Fibroblast of peridontal ligament (primary cell): Measurements from ENCODE around the gene TBXA2R.
"Not testable (repeated sequence)": the region's sequence is repeated elsewhere in the genome, so short reads cannot be mapped to it uniquely, and the experiment has no call there.

Experiments used
- DNase-seq: peaks from one replicate; pipeline ENCODE4 v3.0.0-alpha.2; 2010; ENCODE audit errors: extremely low read depth

The TBXA2R gene

DNA sequence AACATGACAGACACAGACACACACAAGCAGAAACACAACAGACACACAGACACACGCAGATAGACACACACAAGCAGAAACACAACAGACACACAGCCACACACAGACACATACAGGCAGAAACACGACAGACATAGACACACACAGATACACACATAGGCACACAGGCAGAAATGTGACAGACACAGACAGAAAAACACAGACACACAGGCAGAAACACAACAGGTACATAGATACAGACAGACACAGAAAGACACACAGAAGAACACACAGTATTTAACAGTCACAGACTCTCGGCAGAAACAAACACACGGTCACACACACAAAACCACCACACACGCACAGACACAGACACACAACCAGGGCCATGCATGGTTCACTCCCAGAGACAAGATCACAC is 905 bp downstream of the TBXA2R start:
- DNase-seq, result peak; percentile 7

DNA sequence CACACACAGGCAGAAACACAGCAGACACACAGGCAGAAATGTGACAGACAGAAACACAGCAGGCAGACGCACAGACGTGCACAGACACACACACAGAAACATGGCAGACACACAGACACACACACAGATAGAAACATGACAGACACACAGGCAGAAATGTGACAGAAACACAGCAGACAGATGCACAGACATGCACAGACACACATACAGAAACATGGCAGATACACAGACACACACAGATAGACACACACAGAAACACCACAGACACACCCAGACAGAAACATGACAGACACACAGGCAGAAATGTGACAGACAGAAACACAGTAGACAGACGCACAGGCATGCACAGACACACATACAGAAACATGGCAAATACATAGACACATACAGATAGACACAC is 1.3 kb downstream of the TBXA2R start:
- no peak for DNase-seq

DNA sequence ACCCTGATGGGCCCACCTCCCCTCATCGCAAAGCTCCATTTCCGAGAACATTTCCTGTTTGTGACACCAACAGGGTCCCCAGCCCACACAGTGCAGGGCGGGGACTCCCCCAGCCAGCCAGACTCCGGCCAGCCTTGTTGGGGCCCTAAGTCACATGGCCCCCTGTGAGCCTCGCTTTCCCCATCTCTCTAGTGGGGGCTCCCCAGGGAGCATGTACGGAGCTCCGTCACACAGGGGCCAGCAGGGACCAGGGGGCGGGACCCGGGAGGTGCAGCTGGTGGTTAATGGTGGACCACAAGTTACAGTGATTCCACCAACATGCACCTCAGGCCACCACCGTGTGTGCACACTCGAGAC is 1.7 kb downstream of the TBXA2R start:
- no peak for DNase-seq

DNA sequence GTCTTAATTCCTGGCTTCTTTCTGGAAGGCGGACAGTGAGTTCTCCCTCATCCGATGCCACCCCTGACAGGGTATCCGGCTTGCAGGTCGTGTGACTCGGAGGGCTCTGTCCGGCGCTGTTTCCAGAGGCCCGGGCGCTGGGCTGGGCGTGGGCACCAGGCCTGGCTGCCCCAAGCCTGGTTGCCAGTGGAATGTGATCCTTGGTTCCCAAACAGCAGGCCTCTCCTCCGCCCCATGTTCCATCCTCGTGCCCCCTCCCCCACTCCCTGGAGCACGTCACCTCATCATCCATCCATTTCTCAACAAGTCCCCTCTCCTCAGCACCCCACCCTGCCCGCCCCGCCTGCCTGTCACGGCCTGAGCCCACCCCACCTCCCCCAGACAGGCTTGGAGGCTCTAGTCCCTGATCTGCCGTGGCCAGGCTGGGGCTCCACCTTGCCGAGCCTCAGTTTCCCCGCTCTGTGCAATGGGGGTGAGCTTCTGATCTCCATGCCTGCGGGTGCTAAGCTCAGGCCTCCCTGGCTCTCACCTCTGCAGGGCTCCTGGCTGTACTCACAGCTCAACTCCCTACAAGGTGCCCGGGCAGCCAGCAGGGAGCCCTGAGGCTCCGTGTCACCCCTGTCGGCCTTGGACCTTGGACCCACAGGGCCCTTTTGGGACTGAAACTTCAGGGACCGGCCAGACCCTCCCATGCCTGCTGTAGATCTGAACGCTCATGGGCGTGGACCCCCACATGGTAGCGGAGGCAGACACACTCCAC is 2.3 kb downstream of the TBXA2R start:
- no peak for DNase-seq

DNA sequence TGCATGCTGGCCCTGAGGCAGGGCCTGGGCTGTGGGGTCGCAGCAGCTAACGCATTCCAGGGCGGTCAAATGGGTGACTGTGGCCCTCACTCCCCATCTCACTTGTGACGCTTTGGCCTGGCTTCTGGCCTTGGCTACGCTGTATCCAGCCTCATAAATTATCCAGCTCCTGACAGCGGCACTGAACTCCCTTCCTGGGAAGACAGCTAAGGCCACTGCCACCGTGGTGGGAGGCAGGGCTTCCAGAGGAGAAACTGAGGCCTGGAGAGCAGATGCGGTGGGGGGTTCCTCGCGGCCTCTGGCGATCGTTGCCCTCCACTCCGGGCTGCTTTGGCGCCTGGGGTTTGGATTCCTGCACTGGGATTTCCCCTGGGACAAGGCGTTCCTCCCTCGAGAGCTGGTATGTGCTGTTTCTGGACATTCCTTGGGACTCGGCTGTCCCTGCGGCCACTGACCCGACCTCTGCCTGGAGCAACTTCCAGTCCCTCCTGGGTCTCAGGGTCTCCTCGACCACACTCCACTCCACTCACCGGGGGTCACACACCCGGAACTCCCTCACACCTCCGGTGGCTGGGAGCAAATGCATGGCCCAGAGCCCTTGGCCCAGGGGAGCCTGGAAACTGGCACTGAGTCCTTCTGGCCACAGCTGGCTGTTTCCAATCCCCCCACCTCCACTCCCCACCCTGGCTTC is 3.4 kb downstream of the TBXA2R start:
- no peak for DNase-seq

DNA sequence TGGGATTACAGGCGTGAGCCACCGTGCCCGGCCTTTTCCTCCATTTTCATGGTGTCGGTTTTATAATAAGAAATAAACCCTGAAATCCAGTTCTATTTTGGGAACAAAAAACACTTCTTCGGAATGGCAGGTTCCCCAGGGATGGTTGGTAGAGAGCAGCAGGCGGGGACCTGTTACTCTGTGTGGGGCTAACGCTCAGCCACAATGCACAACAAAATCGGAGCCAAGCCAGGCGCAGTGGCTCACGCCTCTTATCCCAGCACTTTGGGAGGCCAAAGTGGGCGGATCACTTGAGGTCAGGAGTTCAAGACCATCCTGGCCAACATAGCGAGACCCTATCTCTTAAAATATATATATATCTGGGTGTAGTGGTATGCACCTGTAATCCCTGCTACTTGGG is 5.7 kb downstream of the TBXA2R start:
- DNase-seq, result no peak

DNA sequence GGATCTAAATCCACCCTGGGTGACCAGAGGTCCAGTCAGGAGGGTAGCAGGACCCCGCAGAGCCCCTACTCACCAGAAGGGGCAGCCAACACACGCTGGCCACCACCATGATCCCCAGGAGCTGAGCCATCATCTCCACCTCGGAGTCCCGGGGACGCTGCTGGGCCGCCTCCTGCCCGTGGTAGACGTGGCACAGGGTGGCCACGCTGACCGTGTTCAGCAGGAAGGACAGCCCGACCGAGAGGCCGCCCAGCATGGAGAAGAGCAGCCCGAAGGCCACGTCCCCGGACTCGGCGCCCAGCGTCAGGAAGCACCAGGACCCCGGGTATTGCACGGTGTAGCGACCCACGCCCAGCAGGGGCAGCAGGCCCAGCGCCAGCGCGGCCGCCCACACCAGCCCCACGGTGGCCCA is 6.9 kb downstream of the TBXA2R start:
- DNase-seq, result no peak

DNA sequence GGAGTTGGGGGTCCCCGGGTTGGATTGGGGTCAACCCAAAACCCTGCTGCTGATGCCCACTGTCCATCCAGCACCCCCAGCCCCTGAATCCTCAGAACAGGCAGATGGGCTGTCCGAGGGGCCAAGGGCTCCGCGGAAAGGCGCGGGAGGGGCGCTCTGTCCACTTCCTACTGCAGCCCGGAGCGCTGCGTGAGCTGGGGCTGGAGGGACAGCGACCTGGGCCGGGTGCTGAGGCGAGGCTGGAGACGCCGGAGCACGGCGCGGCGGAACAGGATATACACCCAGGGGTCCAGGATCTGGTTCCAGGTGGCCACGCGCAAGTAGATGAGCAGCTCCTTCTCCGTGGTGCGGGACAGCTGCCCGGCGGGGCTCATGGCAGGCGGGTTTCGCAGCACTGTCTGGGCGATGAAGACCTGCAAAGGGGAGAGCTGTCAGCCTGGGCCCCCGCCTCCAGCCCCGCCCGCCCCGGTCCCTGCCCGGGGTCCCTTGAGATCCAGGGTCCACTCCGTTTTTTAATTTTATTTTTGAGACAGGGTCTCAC is 11.1 kb downstream of the TBXA2R start:
- DNase-seq, result no peak

DNA sequence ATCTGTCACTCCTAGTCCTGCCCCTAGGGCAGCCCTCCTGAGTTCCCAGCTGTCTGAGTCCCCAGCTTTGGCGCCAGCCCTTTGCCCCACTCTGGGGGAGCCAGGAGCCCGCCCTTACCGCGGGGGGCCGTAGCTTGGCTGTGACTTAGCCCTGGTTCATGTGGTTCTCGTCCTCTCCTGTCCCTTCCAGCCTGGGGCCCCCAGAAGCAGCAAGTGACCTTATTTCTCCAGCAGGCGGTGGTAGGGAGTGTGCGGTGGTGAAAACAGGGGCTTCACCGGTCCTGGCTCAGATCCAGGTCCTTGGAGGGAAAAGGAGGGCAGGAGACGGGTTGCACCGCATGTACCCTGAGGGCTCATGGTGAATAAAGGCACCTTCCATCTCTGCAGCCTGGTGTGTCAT is 13.5 kb downstream of the TBXA2R start:
- no peak for DNase-seq

DNA sequence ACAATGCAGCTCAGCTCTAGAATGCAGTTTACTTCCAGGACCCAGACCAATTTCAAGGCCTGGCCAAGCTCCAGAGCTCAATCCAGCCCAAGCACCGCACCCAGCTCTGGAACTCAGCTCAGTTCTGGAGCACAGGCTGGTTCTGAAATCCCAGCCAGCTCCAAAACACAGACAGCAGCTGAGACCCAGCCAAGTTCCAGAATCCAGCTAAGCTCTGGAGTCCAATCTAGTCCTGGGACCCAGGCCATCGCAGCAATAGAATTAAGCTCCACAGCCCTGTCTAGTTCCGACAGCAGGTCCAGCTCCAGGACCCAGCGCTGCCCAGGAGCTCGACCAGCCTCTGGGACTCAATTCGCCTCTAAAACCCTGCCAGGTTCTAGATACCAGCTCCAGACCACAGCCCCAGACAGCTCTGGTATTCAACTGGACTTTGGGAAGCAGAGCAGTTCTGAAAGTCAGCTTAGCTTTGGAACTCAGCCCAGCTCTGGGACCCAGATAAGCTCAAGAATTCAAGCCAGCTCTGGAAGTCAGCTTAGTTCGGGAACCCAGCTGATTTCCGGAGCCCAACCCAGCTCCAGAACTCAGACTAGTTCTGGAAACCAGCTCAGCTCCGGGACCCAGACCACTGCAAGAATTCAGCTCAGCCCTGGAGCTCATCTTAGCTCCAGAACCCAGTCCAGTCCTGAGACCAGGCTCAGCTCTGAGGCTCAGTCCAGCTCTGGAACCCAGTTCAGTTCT is 14.6 kb downstream of the TBXA2R start:
- no peak for DNase-seq

DNA sequence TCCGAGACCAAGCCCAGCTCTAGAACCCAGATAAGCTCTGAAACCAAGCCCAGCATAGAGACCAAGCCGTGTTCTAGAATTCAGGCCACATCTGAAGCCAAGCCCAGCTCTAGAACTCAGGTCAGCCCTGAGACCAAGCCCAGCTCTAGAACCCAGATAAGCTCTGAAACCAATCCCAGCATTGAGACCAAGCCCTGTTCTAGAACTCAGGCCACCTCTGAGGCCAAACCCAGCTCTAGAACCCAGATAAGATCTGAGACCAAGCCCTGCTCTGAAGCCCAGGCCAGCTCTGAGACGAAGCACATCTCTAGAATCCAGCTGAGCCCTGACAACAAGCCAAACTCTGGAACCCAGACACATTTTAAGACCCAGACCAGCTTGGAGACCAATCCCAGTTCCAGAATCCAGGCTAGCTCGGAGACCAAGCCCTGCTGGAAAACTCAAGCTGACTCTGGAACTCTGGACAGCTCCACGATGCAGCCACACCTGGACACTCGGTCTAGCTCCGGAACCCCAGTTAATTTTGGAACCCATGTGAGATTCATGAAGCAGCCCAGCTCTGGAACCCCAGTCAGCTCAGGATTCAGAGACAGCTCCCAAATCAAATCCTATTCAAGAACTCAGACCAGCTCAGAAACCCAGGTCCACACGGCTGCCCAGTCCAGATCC is 15.6 kb downstream of the TBXA2R start:
- no peak for DNase-seq

DNA sequence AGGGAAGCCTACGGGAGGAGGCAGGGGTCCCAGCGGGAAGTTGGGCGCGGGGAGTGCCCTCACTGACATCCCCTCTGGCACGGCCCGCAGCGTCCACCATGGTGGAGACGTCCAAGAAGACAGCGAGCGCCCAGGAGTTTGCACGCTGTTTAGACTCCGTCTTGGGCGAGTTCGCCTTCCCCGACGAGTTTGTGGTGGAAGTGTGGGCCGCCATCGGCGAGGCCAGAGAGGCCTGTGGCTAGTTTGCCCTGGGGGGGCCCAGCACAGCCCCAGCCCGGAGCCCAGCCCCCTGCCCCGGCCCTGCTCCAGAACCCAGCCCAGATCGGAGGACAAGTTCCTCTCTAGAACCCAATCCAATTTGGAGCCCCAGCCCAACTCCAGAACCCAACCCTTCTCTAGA is 16.7 kb downstream of the TBXA2R start:
- no peak for DNase-seq

DNA sequence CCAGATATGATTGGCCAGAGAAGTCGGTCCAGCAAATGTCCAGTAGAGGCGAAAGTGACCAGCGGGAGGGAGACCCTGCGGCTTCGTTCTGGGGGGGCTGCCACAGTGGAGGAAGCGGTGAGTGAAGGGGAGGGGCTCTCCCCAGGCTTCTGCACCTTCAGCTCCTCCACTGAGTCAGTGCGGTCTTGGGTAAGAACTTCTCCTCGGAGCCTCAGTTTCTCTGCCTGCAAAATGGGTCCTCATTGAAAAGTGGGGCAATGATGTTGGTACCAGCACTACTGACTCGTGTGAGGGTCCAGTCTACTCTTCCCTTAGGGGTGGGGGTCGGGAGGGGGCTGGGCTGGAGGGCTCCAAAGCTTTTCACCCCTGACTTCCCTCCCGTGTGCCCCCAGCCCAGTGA is 17.2 kb downstream of the TBXA2R start:
- DNase-seq, result no peak

DNA sequence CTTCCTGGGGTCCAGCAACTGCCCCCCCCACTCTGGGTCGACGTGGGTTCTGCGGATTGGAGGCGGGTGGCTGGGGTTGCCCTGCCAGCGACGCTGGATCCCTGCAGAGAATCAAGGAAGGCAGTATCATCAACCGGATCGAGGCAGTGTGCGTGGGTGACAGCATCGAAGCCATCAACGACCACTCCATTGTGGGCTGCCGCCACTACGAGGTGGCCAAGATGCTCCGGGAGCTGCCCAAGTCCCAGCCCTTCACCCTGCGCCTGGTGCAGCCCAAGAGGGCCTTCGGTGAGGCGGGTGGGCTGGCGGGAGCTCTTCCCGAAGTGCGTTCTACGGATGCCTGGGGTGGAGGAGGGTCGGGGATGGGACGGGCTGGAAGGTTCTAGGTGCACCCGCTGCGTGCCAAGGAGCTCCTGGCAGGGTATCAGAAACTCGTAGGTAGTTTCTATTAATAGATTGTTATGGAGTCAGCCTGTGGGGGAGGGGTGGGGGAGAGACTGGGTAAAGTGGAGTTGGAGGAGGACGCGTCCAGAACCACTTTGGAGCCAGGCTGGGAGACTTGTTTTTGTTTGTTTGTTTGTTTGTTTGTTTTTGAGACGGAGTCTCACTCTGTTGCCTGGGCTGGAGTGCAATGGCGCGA is 19.8 kb downstream of the TBXA2R start:
- no peak for DNase-seq

DNA sequence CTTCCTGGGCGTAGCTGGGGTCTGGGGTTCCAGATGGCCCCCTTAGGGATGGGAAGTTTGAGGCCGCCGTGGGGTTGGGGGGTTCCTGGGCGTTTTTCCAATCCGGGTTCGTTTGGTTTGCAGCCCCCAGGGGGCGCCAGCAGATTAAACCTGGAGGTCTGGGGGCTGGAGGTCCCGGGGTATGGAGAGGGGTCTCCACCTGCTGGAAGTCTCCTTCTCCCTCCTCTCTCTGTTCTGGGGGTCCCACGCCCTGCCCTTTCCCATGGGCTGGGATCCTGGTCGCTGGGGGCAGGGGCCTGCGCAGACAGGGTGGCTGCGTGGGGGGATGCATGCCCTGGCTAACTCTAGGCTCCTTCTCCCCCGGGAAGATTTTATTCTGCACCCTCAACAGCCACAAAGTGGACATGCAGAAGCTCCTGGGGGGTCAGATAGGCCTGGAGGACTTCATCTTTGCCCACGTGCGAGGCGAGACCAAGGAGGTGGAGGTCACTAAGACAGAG is 20.5 kb downstream of the TBXA2R start:
- no peak for DNase-seq

DNA sequence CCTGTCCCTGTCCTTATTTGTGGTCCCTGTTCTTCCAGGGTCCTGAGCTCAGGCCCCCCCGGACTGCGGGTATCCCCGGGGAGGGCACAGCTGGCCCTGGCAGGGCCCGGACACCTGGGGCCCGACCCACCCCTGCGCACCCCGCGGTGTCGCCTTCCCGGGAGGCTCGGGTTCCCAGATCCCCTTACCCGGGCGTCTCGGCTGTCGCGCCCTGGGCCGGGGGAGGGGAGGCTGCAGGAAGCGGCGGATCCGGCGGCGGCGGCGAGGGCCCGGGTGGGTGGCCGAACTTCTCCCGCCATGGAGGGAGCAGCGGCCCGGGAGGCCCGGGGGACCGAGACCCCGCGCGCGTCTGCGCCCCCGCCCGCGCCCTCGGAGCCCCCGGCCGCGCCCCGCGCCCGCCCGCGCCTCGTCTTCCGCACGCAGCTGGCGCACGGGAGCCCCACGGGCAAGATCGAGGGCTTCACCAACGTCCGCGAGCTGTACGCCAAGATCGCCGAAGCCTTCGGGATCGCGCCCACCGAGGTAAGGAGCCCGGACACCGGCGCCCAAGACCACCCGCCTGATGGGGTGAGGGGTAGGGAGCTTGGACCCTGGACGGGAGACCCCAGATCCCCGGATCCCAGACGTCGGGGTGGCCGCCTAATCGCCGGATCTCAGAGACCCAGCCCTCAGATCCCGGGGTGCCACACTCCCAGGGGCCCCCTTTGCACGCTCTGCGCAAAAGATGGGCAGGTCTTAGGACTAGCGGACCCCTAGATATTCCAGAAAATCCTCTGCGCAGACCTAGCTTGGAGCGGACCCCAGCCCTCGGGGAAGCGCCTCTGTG is 21.2 kb downstream of the TBXA2R start, which contains the start of gene GIPC3:
Gene GIPC3 (plus strand): TSS at position 178 of the 826 bp plus-strand sequence. CDS start 120 bp downstream, at position 298.
- no peak for DNase-seq

DNA sequence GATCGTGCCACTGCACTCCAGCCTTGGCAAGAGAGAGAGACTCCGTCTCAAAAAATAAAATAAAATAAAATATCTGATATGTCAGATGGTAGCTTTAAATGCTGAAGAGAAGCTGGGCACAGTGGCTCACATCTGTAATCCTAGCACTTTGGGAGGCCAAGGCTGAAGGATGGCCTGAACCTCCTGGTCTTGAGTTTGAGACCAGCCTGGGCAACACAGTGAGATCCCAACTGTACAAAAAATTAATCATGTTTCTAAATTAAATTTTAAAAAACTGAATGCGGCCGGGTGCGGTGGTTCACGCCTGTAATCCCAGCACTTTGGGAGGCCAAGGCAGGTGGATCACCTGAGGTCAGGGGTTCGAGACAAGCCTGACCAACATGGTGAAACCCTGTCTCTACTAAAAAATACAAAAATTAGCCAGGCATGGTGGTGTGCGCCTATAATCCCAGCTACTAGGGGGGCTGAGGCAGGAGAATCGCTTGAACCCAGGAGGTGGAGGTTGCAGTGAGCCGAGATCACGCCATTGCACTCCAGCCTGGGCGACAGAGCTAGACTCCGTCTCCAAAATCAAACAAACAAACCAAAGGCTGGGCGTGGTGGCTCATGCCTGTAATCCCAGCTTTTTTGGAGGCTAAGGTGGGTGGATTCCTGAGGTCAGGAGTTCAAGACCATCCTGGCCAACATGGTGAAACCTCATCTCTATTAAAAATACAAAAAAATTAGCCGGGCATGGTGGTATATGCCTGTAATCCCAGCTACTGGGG is 22.5 kb downstream of the TBXA2R start:
- DNase-seq, result not testable (repeated sequence)

DNA sequence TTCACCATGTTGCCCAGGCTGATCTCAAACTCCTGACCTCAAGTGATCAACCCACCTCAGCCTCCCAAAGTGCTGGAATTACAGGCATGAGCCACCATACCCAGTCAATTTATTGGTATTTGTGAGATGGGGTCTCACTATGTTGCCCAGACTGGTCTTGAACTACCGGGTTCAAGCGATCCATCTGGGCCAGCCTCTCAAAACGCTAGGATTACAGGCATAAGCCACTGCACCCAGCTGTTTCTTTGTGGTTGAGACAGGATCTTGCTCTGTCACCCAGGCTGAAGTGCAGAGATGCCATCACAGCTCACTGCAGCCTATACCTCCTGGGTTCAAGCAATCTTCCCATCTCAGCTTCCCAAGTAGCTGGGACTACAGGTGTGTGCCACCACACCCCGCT is 24.9 kb downstream of the TBXA2R start:
- not testable (repeated sequence) for DNase-seq

DNA sequence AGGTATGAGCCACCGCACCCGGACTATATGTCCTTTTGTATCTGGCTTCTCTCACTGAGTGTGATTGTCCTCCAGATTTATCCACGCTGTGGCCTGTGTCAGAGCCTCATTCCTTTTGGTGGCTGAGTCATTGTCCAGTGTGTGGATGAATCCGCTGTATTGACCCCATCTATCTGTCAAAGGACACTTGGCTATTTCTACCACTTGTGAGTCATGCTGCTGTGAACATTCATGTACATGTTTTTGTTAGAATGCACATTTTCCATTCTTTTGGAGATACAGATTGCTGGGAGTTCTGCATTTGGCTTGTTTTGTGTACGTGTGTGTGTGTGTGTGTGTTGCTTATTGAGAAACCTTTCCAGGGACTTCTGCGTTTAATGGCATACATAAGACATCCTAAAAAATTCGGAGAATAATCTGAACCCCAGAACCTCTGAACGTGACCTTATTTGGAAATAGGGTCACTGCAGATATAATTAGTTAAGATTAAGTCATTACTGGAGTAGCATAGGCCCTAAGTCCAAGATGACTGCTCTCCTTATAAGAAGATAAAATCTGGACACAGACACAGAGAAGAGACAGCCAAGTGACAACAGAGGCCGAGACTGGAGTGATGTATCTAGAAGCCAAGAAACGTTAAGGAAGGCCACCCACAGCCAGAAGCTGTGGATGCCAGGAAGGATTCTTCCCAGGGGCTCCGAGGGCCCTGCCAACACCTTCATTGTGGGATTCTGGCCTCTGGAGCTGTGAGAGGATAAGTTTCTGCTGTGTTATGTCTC is 26.3 kb downstream of the TBXA2R start:
- peak; percentile 88 for DNase-seq
